M059J (cell line): ENCODE data around the gene TLCD1. TPM values are rescaled to one million over a fixed set of nuclear protein-coding genes. Genes with fewer than 3 reads are reported as not detected.
A peak's percentile ranks its signal among the peaks of the same experiment; 100 is the strongest.

Experiments used
- DNase-seq: peaks from one replicate; pipeline ENCODE4 v3.0.0-alpha.2; 2012; ENCODE audit warnings: low read depth
- total RNA-seq: library from RNA; depleted of rRNA; stranded (reverse); fragments of >200 nt; shearing (Covaris generic); gene quantifications from 2 replicates; pipeline ENCODE4 v1.2.3, GENCODE V29; 2014

TLCD1 gene
- total RNA-seq, 1 experiment from 2014 or later, result 9.4 TPM

- DNase-seq, result no peak
Measured at GRCh38 chr17:28712705-28713415, 13.2 kb downstream of the TLCD1 start.

GRCh38 chr17:28712032-28712704 is 13.9 kb downstream of the TLCD1 start:
- DNase-seq, result no peak

GRCh38 chr17:28711723-28712031 is 14.4 kb downstream of the TLCD1 start, which contains the start of gene PROCA1:
Gene PROCA1, minus strand, starts transcription at chr17:28711888. Its CDS starts 228 bp downstream, at chr17:28711660.
- DNase-seq, result no peak

- DNase-seq, result peak; percentile 86
Measured at GRCh38 chr17:28710861-28711722, 14.9 kb downstream of the TLCD1 start.

- no peak for DNase-seq
Measured at GRCh38 chr17:28707339-28707720, 18.7 kb downstream of the TLCD1 start.

GRCh38 chr17:28706471-28707338 is 19.3 kb downstream of the TLCD1 start:
- DNase-seq, result no peak

GRCh38 chr17:28705728-28706334 is 20.2 kb downstream of the TLCD1 start:
- no peak for DNase-seq

- no peak for DNase-seq
Measured at GRCh38 chr17:28705074-28705659, 20.9 kb downstream of the TLCD1 start.

GRCh38 chr17:28704219-28704858 is 21.7 kb downstream of the TLCD1 start:
- no peak for DNase-seq

GRCh38 chr17:28703552-28704218 is 22.3 kb downstream of the TLCD1 start:
- DNase-seq, result no peak

- no peak for DNase-seq
Measured at GRCh38 chr17:28702752-28703150, 23.3 kb downstream of the TLCD1 start.

GRCh38 chr17:28702026-28702751 is 23.8 kb downstream of the TLCD1 start:
- no peak for DNase-seq

- no peak for DNase-seq
Measured at GRCh38 chr17:28700830-28701492, 25.1 kb downstream of the TLCD1 start.

- DNase-seq, result no peak
Measured at GRCh38 chr17:28700278-28700677, 25.8 kb downstream of the TLCD1 start.

- DNase-seq, result no peak
Measured at GRCh38 chr17:28698253-28698941, 27.6 kb downstream of the TLCD1 start.

- DNase-seq, result no peak
Measured at GRCh38 chr17:28693869-28694268, 32.2 kb downstream of the TLCD1 start.

GRCh38 chr17:28689011-28689410 is 37.0 kb downstream of the TLCD1 start:
- DNase-seq, result no peak

- DNase-seq, result no peak
Measured at GRCh38 chr17:28688481-28688880, 37.6 kb downstream of the TLCD1 start.
